WTC11 (cell line): ENCODE measurements around the gene ZDHHC8. TPM values are rescaled to one million over a fixed set of nuclear protein-coding genes. Genes with fewer than 3 reads are reported as not detected.

ENCODE experiments used
- ATAC-seq: fragments of 200-7000 bp; cut with Tn5 transposase; 2 replicates; pipeline ENCODE4 v1.10.0; 2021; ENCODE audit warnings: mild to moderate bottlenecking, moderate library complexity
- CTCF ChIA-PET: fragments of 300-600 bp; sonication (Branson Sonifier 250); formaldehyde crosslinking; loops from one replicate; lab custom pipeline; 2021; ENCODE audit warnings: antibody characterized with exemption; lab: Charles Lee
- POLR2A ChIA-PET: fragments of 350-600 bp; sonication (Branson Sonifier 250); formaldehyde crosslinking; loops from one replicate; lab custom pipeline; 2021; ENCODE audit warnings: antibody characterized with exemption; lab: Charles Lee
- DNase-seq: peaks from one replicate; pipeline ENCODE4 v3.0.0; 2021; ENCODE audit warnings: low spot score
- H3K27ac Mint-ChIP-seq: 2 replicates; pipeline ENCODE4 v1.8.0; 2021; ENCODE audit warnings: mixed read lengths
- H3K27me3 Mint-ChIP-seq: 2 replicates; pipeline ENCODE4 v1.8.0; 2021; ENCODE audit warnings: low read depth, mild to moderate bottlenecking, moderate library complexity, mixed read lengths
- H3K36me3 Mint-ChIP-seq: 2 replicates; pipeline ENCODE4 v1.8.0; 2021; ENCODE audit warnings: mixed read lengths
- H3K4me1 Mint-ChIP-seq: 2 replicates; pipeline ENCODE4 v1.8.0; 2022; ENCODE audit warnings: mixed read lengths
- H3K4me3 Mint-ChIP-seq: 2 replicates; pipeline ENCODE4 v1.8.0; 2021; ENCODE audit warnings: mild to moderate bottlenecking, moderate library complexity, mixed read lengths
- H3K9me3 Mint-ChIP-seq: 2 replicates; pipeline ENCODE4 v1.8.0; 2021; ENCODE audit warnings: mixed read lengths
- ATF1 ChIP-seq: sonication (generic); formaldehyde crosslinking; IDR thresholded peaks from 2 replicates; pipeline ENCODE4 v1.8.1; 2023; ENCODE audit warnings: mild to moderate bottlenecking, moderate library complexity, missing genetic modification reagents
- EMX1 ChIP-seq: fragments of 250-450 bp; sonication (Bioruptor Pico); IDR thresholded peaks from 2 replicates; pipeline ENCODE4 v1.8.0; 2021; ENCODE audit warnings: mild to moderate bottlenecking
- FOXK1 ChIP-seq: sonication (generic); formaldehyde crosslinking; IDR thresholded peaks from 2 replicates; pipeline ENCODE4 v1.8.0; 2022; ENCODE audit warnings: mild to moderate bottlenecking, moderate library complexity, missing genetic modification reagents
- GABPB1 ChIP-seq: sonication (generic); formaldehyde crosslinking; IDR thresholded peaks from 2 replicates; pipeline ENCODE4 v1.8.1; 2023; ENCODE audit warnings: mild to moderate bottlenecking, missing genetic modification reagents
- GTF2I ChIP-seq: fragments of 250-450 bp; sonication (Bioruptor Pico); conservative IDR thresholded peaks from 2 replicates; pipeline ENCODE4 v1.4.0; 2021; ENCODE audit warnings: mild to moderate bottlenecking
- MYBL2 ChIP-seq: sonication (generic); formaldehyde crosslinking; IDR thresholded peaks from 2 replicates; pipeline ENCODE4 v1.8.1; 2023; ENCODE audit warnings: mild to moderate bottlenecking, moderate library complexity, missing genetic modification reagents
- NR2C2 ChIP-seq: sonication (generic); formaldehyde crosslinking; IDR thresholded peaks from 2 replicates; pipeline ENCODE4 v1.8.0; 2022; ENCODE audit warnings: mild to moderate bottlenecking, missing genetic modification reagents
- RELA ChIP-seq: sonication (generic); formaldehyde crosslinking; IDR thresholded peaks from 2 replicates; pipeline ENCODE4 v1.8.1; 2022; ENCODE audit warnings: missing genetic modification reagents, mild to moderate bottlenecking, borderline replicate concordance
- SMAD4 ChIP-seq: sonication (generic); formaldehyde crosslinking; IDR thresholded peaks from 2 replicates; pipeline ENCODE4 v1.8.0; 2022; ENCODE audit warnings: mild to moderate bottlenecking, missing genetic modification reagents
- ZNF121 ChIP-seq: sonication (generic); formaldehyde crosslinking; IDR thresholded peaks from 2 replicates; pipeline ENCODE4 v1.8.0; 2023; ENCODE audit warnings: missing genetic modification reagents
- total RNA-seq: library from RNA; stranded (reverse); gene quantifications from 3 replicates; pipeline ENCODE4 v1.2.3, GENCODE V29; 2021
- TF ChIP-seq, protein P1 (sequence below): sonication (generic); formaldehyde crosslinking; IDR thresholded peaks from 2 replicates; pipeline ENCODE4 v1.8.1; 2023; ENCODE audit warnings: mild to moderate bottlenecking, missing genetic modification reagents, moderate library complexity
- TF ChIP-seq, protein P2 (sequence below): sonication (generic); formaldehyde crosslinking; IDR thresholded peaks from 2 replicates; pipeline ENCODE4 v1.8.0; 2023; ENCODE audit warnings: mild to moderate bottlenecking, missing genetic modification reagents
- TF ChIP-seq, protein P3 (sequence below): sonication (generic); formaldehyde crosslinking; IDR thresholded peaks from 2 replicates; pipeline ENCODE4 v1.8.0; 2023; ENCODE audit warnings: missing genetic modification reagents, mild to moderate bottlenecking, borderline replicate concordance
- TF ChIP-seq, protein P4 (sequence below): fragments of 250-450 bp; sonication (Bioruptor Pico); IDR thresholded peaks from 2 replicates; pipeline ENCODE4 v1.8.0; 2021; ENCODE audit warnings: mild to moderate bottlenecking

The ZDHHC8 gene
- total RNA-seq, 1 experiment from 2014 or later: 79.7 TPM

DNA sequence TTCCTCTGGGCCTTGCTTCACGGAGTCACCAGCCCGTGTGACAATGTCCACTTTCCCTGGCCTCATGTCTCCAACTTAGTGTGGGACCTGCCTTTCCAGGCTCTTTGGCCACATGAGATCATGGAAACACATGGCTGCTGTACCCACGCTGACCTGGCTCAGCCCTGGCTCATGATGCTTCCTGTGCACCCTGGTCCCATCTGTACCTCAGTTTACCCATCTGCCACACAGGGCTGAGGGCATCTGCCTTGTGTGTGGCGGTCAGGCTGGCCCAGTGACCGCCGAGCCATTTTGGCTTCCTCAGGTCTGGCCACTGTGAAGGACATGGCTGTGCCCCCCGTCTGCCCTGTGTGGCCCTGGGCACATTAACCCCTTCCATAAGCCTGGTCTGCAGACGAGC, 51.5 kb downstream of the ZDHHC8 start:
- no peak overlapping the region for H3K27ac Mint-ChIP-seq
- H3K27me3 Mint-ChIP-seq: no peaks in the 10 kb centered on the region
- H3K9me3 Mint-ChIP-seq: no peaks in the 10 kb centered on the region
- CTCF ChIA-PET: no interaction called here
- no peaks in the 10 kb centered on the region for H3K36me3 Mint-ChIP-seq
- no peak for DNase-seq
- POLR2A ChIA-PET: no interaction called here
- H3K4me1 Mint-ChIP-seq: no peaks in the 10 kb centered on the region
- TF ChIP-seq FOXK1 (CRISPR knock-in tag): no peak
- no peak for TF ChIP-seq EMX1 (CRISPR knock-in tag)
- TF ChIP-seq ZNF121 (CRISPR knock-in tag): no peak
- TF ChIP-seq, protein P1, sequence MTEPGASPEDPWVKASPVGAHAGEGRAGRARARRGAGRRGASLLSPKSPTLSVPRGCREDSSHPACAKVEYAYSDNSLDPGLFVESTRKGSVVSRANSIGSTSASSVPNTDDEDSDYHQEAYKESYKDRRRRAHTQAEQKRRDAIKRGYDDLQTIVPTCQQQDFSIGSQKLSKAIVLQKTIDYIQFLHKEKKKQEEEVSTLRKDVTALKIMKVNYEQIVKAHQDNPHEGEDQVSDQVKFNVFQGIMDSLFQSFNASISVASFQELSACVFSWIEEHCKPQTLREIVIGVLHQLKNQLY: no peak
- no peak for ATAC-seq
- H3K4me3 Mint-ChIP-seq: no peak overlapping the region

DNA sequence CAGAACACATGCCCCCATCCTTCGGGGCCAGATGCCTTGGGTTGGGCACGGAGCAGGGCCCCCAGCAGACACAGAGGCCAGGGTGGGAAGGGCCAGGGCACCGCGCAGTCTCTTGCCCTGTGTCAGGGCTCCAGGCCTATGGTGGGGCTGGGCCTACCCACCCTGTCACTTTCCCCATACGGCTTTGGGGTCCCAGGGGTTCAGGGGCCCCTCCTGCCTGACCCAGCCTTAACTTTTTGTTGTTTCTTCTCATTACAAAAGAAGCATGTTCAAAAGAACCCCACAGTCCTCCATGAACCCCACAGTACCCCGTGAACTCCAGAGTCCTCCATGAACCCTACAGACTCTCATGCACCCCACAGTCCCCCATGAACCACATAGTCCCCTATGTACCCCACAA, 52.2 kb downstream of the ZDHHC8 start:
- H3K4me1 Mint-ChIP-seq: no peaks in the 10 kb centered on the region

DNA sequence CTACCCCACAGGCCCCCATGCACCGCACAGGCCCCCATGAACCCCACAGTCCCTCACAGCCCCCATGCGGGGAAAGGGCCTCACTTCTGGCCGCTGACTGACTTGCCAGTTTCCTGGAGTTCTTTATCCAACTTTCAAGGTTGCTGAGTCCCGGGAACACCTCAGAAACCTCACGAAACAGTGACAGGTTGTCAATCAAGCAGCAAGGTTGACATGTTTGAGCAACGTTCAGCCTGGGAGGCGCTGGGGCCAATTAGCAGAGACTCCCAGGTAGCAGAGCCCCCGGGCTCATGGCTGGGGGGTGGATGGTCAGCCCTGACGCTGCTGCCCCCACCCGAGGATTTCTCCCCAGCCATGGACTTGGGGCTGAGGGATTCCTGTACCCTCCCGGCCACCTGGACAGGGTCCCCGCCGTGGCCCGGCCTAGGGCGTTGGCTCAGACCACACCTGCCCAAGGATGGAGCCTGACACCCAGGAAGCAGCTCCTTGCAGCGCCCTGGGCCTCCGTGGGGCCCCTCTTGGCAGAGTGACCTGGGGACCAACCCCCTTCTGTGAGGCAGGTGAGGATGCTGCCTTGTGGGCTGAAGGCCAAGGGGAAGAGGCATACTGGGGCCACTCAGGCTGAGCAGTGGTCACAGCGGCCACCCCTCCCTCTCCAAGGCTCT, 53.0 kb downstream of the ZDHHC8 start:
- ATAC-seq (no peak), DNase-seq (no peak)
- POLR2A ChIA-PET: no interaction called here
- Mint-ChIP-seq H3K27ac (no peak overlapping the region), H3K4me3 (no peak overlapping the region), H3K36me3 (no peaks in the 10 kb centered on the region), H3K27me3 (no peaks in the 10 kb centered on the region), H3K4me1 (no peaks in the 10 kb centered on the region), H3K9me3 (no peaks in the 10 kb centered on the region)
- CTCF ChIA-PET: interaction anchor here (1.3 kb wide), 1 partner anchor 9 kb away, joined by 4 read pairs; no protein-coding TSS in a partner anchor
- TF ChIP-seq ATF1 (CRISPR knock-in tag) (no peak), RELA (no peak), SMAD4 (no peak)

More for the DNA sequence above, 52.2 kb downstream of the ZDHHC8 start:
- DNase-seq (no peak), ATAC-seq (no peak)
- H3K36me3 Mint-ChIP-seq: no peaks in the 10 kb centered on the region
- H3K27me3 Mint-ChIP-seq: no peaks in the 10 kb centered on the region
- H3K4me3 Mint-ChIP-seq: no peak overlapping the region
- ChIA-PET CTCF (no interaction called here), POLR2A (no interaction called here)
- no peak overlapping the region for H3K27ac Mint-ChIP-seq
- no peak for TF ChIP-seq GTF2I (CRISPR knock-in tag)
- no peak for TF ChIP-seq GABPB1 (CRISPR knock-in tag)
- no peak for TF ChIP-seq NR2C2 (CRISPR knock-in tag)
- no peaks in the 10 kb centered on the region for H3K9me3 Mint-ChIP-seq

DNA sequence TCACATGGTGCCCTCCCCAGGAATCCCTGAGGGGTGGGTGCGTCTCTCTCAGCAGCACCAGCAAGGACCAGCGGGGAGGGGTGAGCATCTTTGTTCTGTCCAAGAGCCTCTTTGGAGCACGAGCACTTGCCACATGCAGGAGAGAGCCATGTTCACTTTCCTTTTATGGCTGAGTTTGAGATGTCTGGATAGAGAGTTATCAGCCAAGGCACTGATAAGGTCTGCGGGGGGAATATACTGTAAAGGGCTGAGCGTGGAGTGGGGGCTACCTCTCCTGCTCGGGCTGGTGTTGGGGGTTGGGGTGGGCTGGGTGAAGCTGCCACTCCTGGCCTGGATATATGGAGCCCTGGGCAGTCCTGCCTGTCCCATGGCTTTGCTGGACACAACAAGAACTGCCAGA, 54.1 kb downstream of the ZDHHC8 start:
- no peak overlapping the region for H3K27ac Mint-ChIP-seq
- no peak for ATAC-seq
- no peaks in the 10 kb centered on the region for H3K36me3 Mint-ChIP-seq
- TF ChIP-seq MYBL2 (CRISPR knock-in tag): no peak
- TF ChIP-seq, protein P2, sequence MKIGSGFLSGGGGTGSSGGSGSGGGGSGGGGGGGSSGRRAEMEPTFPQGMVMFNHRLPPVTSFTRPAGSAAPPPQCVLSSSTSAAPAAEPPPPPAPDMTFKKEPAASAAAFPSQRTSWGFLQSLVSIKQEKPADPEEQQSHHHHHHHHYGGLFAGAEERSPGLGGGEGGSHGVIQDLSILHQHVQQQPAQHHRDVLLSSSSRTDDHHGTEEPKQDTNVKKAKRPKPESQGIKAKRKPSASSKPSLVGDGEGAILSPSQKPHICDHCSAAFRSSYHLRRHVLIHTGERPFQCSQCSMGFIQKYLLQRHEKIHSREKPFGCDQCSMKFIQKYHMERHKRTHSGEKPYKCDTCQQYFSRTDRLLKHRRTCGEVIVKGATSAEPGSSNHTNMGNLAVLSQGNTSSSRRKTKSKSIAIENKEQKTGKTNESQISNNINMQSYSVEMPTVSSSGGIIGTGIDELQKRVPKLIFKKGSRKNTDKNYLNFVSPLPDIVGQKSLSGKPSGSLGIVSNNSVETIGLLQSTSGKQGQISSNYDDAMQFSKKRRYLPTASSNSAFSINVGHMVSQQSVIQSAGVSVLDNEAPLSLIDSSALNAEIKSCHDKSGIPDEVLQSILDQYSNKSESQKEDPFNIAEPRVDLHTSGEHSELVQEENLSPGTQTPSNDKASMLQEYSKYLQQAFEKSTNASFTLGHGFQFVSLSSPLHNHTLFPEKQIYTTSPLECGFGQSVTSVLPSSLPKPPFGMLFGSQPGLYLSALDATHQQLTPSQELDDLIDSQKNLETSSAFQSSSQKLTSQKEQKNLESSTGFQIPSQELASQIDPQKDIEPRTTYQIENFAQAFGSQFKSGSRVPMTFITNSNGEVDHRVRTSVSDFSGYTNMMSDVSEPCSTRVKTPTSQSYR (CRISPR knock-in tag): no peak
- TF ChIP-seq GABPB1 (CRISPR knock-in tag): no peak
- TF ChIP-seq, protein P3, sequence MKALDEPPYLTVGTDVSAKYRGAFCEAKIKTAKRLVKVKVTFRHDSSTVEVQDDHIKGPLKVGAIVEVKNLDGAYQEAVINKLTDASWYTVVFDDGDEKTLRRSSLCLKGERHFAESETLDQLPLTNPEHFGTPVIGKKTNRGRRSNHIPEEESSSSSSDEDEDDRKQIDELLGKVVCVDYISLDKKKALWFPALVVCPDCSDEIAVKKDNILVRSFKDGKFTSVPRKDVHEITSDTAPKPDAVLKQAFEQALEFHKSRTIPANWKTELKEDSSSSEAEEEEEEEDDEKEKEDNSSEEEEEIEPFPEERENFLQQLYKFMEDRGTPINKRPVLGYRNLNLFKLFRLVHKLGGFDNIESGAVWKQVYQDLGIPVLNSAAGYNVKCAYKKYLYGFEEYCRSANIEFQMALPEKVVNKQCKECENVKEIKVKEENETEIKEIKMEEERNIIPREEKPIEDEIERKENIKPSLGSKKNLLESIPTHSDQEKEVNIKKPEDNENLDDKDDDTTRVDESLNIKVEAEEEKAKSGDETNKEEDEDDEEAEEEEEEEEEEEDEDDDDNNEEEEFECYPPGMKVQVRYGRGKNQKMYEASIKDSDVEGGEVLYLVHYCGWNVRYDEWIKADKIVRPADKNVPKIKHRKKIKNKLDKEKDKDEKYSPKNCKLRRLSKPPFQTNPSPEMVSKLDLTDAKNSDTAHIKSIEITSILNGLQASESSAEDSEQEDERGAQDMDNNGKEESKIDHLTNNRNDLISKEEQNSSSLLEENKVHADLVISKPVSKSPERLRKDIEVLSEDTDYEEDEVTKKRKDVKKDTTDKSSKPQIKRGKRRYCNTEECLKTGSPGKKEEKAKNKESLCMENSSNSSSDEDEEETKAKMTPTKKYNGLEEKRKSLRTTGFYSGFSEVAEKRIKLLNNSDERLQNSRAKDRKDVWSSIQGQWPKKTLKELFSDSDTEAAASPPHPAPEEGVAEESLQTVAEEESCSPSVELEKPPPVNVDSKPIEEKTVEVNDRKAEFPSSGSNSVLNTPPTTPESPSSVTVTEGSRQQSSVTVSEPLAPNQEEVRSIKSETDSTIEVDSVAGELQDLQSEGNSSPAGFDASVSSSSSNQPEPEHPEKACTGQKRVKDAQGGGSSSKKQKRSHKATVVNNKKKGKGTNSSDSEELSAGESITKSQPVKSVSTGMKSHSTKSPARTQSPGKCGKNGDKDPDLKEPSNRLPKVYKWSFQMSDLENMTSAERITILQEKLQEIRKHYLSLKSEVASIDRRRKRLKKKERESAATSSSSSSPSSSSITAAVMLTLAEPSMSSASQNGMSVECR (CRISPR knock-in tag): no peak
- TF ChIP-seq, protein P4, sequence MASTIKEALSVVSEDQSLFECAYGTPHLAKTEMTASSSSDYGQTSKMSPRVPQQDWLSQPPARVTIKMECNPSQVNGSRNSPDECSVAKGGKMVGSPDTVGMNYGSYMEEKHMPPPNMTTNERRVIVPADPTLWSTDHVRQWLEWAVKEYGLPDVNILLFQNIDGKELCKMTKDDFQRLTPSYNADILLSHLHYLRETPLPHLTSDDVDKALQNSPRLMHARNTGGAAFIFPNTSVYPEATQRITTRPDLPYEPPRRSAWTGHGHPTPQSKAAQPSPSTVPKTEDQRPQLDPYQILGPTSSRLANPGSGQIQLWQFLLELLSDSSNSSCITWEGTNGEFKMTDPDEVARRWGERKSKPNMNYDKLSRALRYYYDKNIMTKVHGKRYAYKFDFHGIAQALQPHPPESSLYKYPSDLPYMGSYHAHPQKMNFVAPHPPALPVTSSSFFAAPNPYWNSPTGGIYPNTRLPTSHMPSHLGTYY (CRISPR knock-in tag): no peak
- DNase-seq: no peak
- H3K4me1 Mint-ChIP-seq: no peaks in the 10 kb centered on the region
- no peak overlapping the region for H3K4me3 Mint-ChIP-seq
- no peaks in the 10 kb centered on the region for H3K27me3 Mint-ChIP-seq
- H3K9me3 Mint-ChIP-seq: no peaks in the 10 kb centered on the region
- ChIA-PET CTCF (interaction anchor here (0.6 to 2.1 kb wide), 28 partner anchors 8 to 455 kb away, joined by 3 to 46 read pairs (median 5); partner anchors contain the start of gene DGCR6L), POLR2A (no interaction called here)
